IPS-15b (cell line): ENCODE data around the gene MRI1.
"Not testable (repeated sequence)": the region's sequence is repeated elsewhere in the genome, so short reads cannot be mapped to it uniquely, and the experiment has no call there.

Experiments used
- H3K27me3 ChIP-seq: one replicate; pipeline ENCODE4 v1.6.1; 2013; ENCODE audit warnings: low read length; ENCODE audit not compliant: control insufficient read depth, insufficient read depth
- H3K36me3 ChIP-seq: one replicate; pipeline ENCODE4 v1.6.1; 2013; ENCODE audit warnings: low read length; ENCODE audit not compliant: control insufficient read depth, insufficient read depth
- H3K4me1 ChIP-seq: one replicate; pipeline ENCODE4 v1.6.1; 2013; ENCODE audit warnings: mild to moderate bottlenecking, low read length; ENCODE audit not compliant: control insufficient read depth, insufficient read depth
- H3K4me3 ChIP-seq: one replicate; pipeline ENCODE4 v1.5.1; 2013; ENCODE audit warnings: low read depth, low read length
- H3K9ac ChIP-seq: one replicate; pipeline ENCODE4 v1.6.1; 2013; ENCODE audit warnings: low read depth, mild to moderate bottlenecking, low read length
- H3K9me3 ChIP-seq: one replicate; pipeline ENCODE4 v1.6.1; 2013; ENCODE audit warnings: mild to moderate bottlenecking, low read length; ENCODE audit not compliant: control insufficient read depth, insufficient read depth

Gene MRI1

GRCh38 chr19:13782537-13782936, 18.2 kb downstream of the MRI1 start:
- no peaks in the 10 kb centered on the region for H3K27me3 ChIP-seq
- no peaks in the 10 kb centered on the region for H3K4me1 ChIP-seq
- H3K4me3 ChIP-seq = no peak overlapping the region
- H3K36me3 ChIP-seq = peaks cover 19% of the 10 kb centered on the region
- no peak overlapping the region for H3K9ac ChIP-seq
- H3K9me3 ChIP-seq = no peaks in the 10 kb centered on the region

- no peaks in the 10 kb centered on the region for H3K27me3 ChIP-seq
- peaks cover 6% of the 10 kb centered on the region for H3K36me3 ChIP-seq
- no peak overlapping the region for H3K4me3 ChIP-seq
- no peaks in the 10 kb centered on the region for H3K4me1 ChIP-seq
- no peaks in the 10 kb centered on the region for H3K9me3 ChIP-seq
- H3K9ac ChIP-seq = no peak overlapping the region
Measured at GRCh38 chr19:13783565-13784500, 19.5 kb downstream of the MRI1 start.

- no peak overlapping the region for H3K4me3 ChIP-seq
- no peaks in the 10 kb centered on the region for H3K4me1 ChIP-seq
- no peak overlapping the region for H3K9ac ChIP-seq
- H3K36me3 ChIP-seq = no peaks in the 10 kb centered on the region
- no peaks in the 10 kb centered on the region for H3K27me3 ChIP-seq
- no peaks in the 10 kb centered on the region for H3K9me3 ChIP-seq
Measured at GRCh38 chr19:13784731-13785452, 20.6 kb downstream of the MRI1 start.

- H3K4me3 ChIP-seq = no peak overlapping the region
- H3K27me3 ChIP-seq = no peaks in the 10 kb centered on the region
- H3K9ac ChIP-seq = no peak overlapping the region
- H3K36me3 ChIP-seq = no peaks in the 10 kb centered on the region
- no peaks in the 10 kb centered on the region for H3K9me3 ChIP-seq
- no peaks in the 10 kb centered on the region for H3K4me1 ChIP-seq
Measured at GRCh38 chr19:13788991-13789390, 24.7 kb downstream of the MRI1 start.

- Histone ChIP-seq H3K9me3 (no peaks in the 10 kb centered on the region), H3K27me3 (no peaks in the 10 kb centered on the region), H3K36me3 (no peaks in the 10 kb centered on the region), H3K9ac (no peak overlapping the region), H3K4me3 (no peak overlapping the region), H3K4me1 (peaks cover 2% of the 10 kb centered on the region)
Measured at GRCh38 chr19:13790354-13790753, 26.0 kb downstream of the MRI1 start.

- H3K27me3 ChIP-seq, H3K9ac ChIP-seq, H3K4me3 ChIP-seq, H3K4me1 ChIP-seq, H3K36me3 ChIP-seq, H3K9me3 ChIP-seq: not testable (repeated sequence)
Measured at GRCh38 chr19:13793317-13793716, 29.0 kb downstream of the MRI1 start.

- peak overlapping the region; percentile 53 for H3K4me3 ChIP-seq
- H3K4me1 ChIP-seq = peaks cover 2% of the 10 kb centered on the region
- peak overlapping the region; percentile 47 for H3K9ac ChIP-seq
- no peaks in the 10 kb centered on the region for H3K9me3 ChIP-seq
- H3K27me3 ChIP-seq = no peaks in the 10 kb centered on the region
- no peaks in the 10 kb centered on the region for H3K36me3 ChIP-seq
Measured at GRCh38 chr19:13794398-13794756, 30.1 kb downstream of the MRI1 start.

GRCh38 chr19:13794757-13795589, 30.7 kb downstream of the MRI1 start, which contains the start of gene ZSWIM4:
ZSWIM4 (plus strand) TSS chr19:13795443; CDS start chr19:13795649, 206 bp downstream.
- H3K4me1 ChIP-seq = peaks cover 2% of the 10 kb centered on the region
- H3K9ac ChIP-seq = peak within 1 kb of the TSS; percentile 73
- no peaks in the 10 kb centered on the region for H3K9me3 ChIP-seq
- no peaks in the 10 kb centered on the region for H3K27me3 ChIP-seq
- no peaks in the 10 kb centered on the region for H3K36me3 ChIP-seq
- peak within 1 kb of the TSS; percentile 75 for H3K4me3 ChIP-seq

- no peaks in the 10 kb centered on the region for H3K9me3 ChIP-seq
- no peaks in the 10 kb centered on the region for H3K27me3 ChIP-seq
- H3K4me1 ChIP-seq = peaks cover 2% of the 10 kb centered on the region
- H3K4me3 ChIP-seq = peak overlapping the region; percentile 75
- H3K9ac ChIP-seq = peak overlapping the region; percentile 73
- no peaks in the 10 kb centered on the region for H3K36me3 ChIP-seq
Measured at GRCh38 chr19:13795595-13796300, 31.4 kb downstream of the MRI1 start.

GRCh38 chr19:13796301-13797057, 32.2 kb downstream of the MRI1 start:
- H3K4me1 ChIP-seq = peaks cover 2% of the 10 kb centered on the region
- no peak overlapping the region for H3K9ac ChIP-seq
- H3K9me3 ChIP-seq = no peaks in the 10 kb centered on the region
- no peaks in the 10 kb centered on the region for H3K27me3 ChIP-seq
- peak overlapping the region; percentile 75 for H3K4me3 ChIP-seq
- no peaks in the 10 kb centered on the region for H3K36me3 ChIP-seq
